Measurements from ENCODE around the gene G0S2.

- no peak for TF ChIP-seq CTCF (conservative IDR thresholded peaks at IDR 0.05; ENCODE audit: low read depth, low read length)
- TF ChIP-seq EZH2 (IDR thresholded peaks at IDR 0.05; ENCODE audit: borderline replicate concordance, low read depth, low read length, poor library complexity, severe bottlenecking): no peak
Observed at GRCh38 chr1:209659909-209660308, 15.3 kb upstream of the G0S2 start.

All from A673 (cell line).